Measurements from ENCODE around the gene HOXA10.

Gene HOXA10

GRCh38 chr7:27189997-27190748 lies 16.1 kb upstream of the HOXA10 start:
- no peak for DNase-seq

- DNase-seq = no peak
These were observed 15.3 kb upstream of the HOXA10 start for GRCh38 chr7:27189295-27189996.

- no peak for DNase-seq
These were observed 14.5 kb upstream of the HOXA10 start for GRCh38 chr7:27188386-27189294.

GRCh38 chr7:27187475-27188385 lies 13.6 kb upstream of the HOXA10 start:
- DNase-seq = no peak

- no peak for DNase-seq
These were observed 12.8 kb upstream of the HOXA10 start for GRCh38 chr7:27186668-27187474.

GRCh38 chr7:27185854-27186667 lies 11.9 kb upstream of the HOXA10 start:
- no peak for DNase-seq

GRCh38 chr7:27185013-27185853 lies 11.1 kb upstream of the HOXA10 start, which contains the start of gene HOXA11:
Gene HOXA11 (minus strand): TSS chr7:27185232. CDS start chr7:27185144, 88 bp downstream.
- DNase-seq = no peak

- DNase-seq = no peak
These were observed 10.4 kb upstream of the HOXA10 start for GRCh38 chr7:27184337-27185012.

GRCh38 chr7:27183682-27184336 lies 9.7 kb upstream of the HOXA10 start:
- no peak for DNase-seq

- DNase-seq = no peak
These were observed 9.0 kb upstream of the HOXA10 start for GRCh38 chr7:27182861-27183681.

GRCh38 chr7:27182285-27182841 lies 8.2 kb upstream of the HOXA10 start:
- DNase-seq = no peak

- no peak for DNase-seq
These were observed 7.7 kb upstream of the HOXA10 start for GRCh38 chr7:27181795-27182275.

- DNase-seq = no peak
These were observed 6.6 kb upstream of the HOXA10 start for GRCh38 chr7:27180431-27181420.

- DNase-seq = no peak
These were observed 5.6 kb upstream of the HOXA10 start for GRCh38 chr7:27179503-27180430.

Data from hippocampal formation (tissue), 2 donors.